NCI-H187 treated with DMSO at 0.1 percent for 48 hours (cell line): ENCODE results near the gene ZFHX2.
A peak's percentile ranks its signal among the peaks of the same experiment; 100 is the strongest.

Experiments used
- DNase-seq: peaks from one replicate; lab custom pipeline; 2025; lab: John Stamatoyannopoulos, UW

ZFHX2 gene

GRCh38 chr14:23559926-23560520, 8.5 kb upstream of the ZFHX2 start:
- DNase-seq, result no peak

GRCh38 chr14:23559010-23559925, 7.7 kb upstream of the ZFHX2 start:
- DNase-seq, result no peak

- no peak for DNase-seq
Measured at GRCh38 chr14:23558346-23559009, 6.9 kb upstream of the ZFHX2 start.

- no peak for DNase-seq
Measured at GRCh38 chr14:23557946-23558345, 6.4 kb upstream of the ZFHX2 start.

- no peak for DNase-seq
Measured at GRCh38 chr14:23557521-23557920, 6.0 kb upstream of the ZFHX2 start.

GRCh38 chr14:23556700-23557440, 5.3 kb upstream of the ZFHX2 start:
- no peak for DNase-seq

- DNase-seq, result peak; percentile 50
Measured at GRCh38 chr14:23555882-23556699, 4.5 kb upstream of the ZFHX2 start, which contains the start of gene THTPA. THTPA (plus strand) TSS chr14:23556271; CDS start chr14:23556758, 487 bp downstream.

GRCh38 chr14:23555533-23555881, 3.9 kb upstream of the ZFHX2 start:
- DNase-seq, result no peak

GRCh38 chr14:23550812-23551265, 726 bp downstream of the ZFHX2 start:
- DNase-seq, result no peak

- no peak for DNase-seq
Measured at GRCh38 chr14:23550131-23550811, 1.3 kb downstream of the ZFHX2 start.

- no peak for DNase-seq
Measured at GRCh38 chr14:23548351-23549318, 2.9 kb downstream of the ZFHX2 start.

- no peak for DNase-seq
Measured at GRCh38 chr14:23547924-23548323, 3.6 kb downstream of the ZFHX2 start.

GRCh38 chr14:23546450-23547035, 5.0 kb downstream of the ZFHX2 start:
- DNase-seq, result no peak

GRCh38 chr14:23545740-23546365, 5.7 kb downstream of the ZFHX2 start:
- DNase-seq, result no peak

GRCh38 chr14:23544511-23545447, 6.8 kb downstream of the ZFHX2 start:
- DNase-seq, result peak; percentile 81

GRCh38 chr14:23543403-23543802, 8.2 kb downstream of the ZFHX2 start:
- no peak for DNase-seq

GRCh38 chr14:23542261-23542660, 9.3 kb downstream of the ZFHX2 start:
- no peak for DNase-seq

GRCh38 chr14:23540141-23540469, 11.5 kb downstream of the ZFHX2 start:
- no peak for DNase-seq
